Daoy (cell line): Measurements from ENCODE around the gene QSER1. TPM values are rescaled to one million over a fixed set of nuclear protein-coding genes. Genes with fewer than 3 reads are reported as not detected.
"Not testable (repeated sequence)": the region's sequence is repeated elsewhere in the genome, so short reads cannot be mapped to it uniquely, and the experiment has no call there.

Experiments used
- DNase-seq: peaks from one replicate; pipeline ENCODE4 v3.0.0-alpha.2; 2015; ENCODE audit warnings: low read depth
- total RNA-seq: library from RNA; depleted of rRNA; stranded (reverse); fragments of >200 nt; shearing (Covaris generic); gene quantifications from 2 replicates; pipeline ENCODE4 v1.2.3, GENCODE V29; 2014

Gene QSER1
- total RNA-seq, 1 experiment from 2014 or later, result 18.6 TPM

GRCh38 chr11:32935462-32936029 is 42.9 kb downstream of the QSER1 start:
- DNase-seq, result no peak

- DNase-seq, result not testable (repeated sequence)
These were observed 43.6 kb downstream of the QSER1 start for GRCh38 chr11:32936178-32936577.

GRCh38 chr11:32937283-32937682 is 44.7 kb downstream of the QSER1 start:
- DNase-seq, result not testable (repeated sequence)

- DNase-seq, result no peak
These were observed 46.4 kb downstream of the QSER1 start for GRCh38 chr11:32939046-32939445.

- no peak for DNase-seq
These were observed 47.3 kb downstream of the QSER1 start for GRCh38 chr11:32939866-32940265.

- no peak for DNase-seq
These were observed 48.3 kb downstream of the QSER1 start for GRCh38 chr11:32940865-32941264.

GRCh38 chr11:32947978-32948377 is 55.4 kb downstream of the QSER1 start:
- no peak for DNase-seq

- no peak for DNase-seq
These were observed 57.1 kb downstream of the QSER1 start for GRCh38 chr11:32949739-32950138.

- no peak for DNase-seq
These were observed 59.8 kb downstream of the QSER1 start for GRCh38 chr11:32952421-32952820.

GRCh38 chr11:32953700-32954099 is 61.1 kb downstream of the QSER1 start:
- DNase-seq, result no peak

- peak; percentile 12 for DNase-seq
These were observed 68.0 kb downstream of the QSER1 start for GRCh38 chr11:32960553-32961164.

GRCh38 chr11:32962016-32962415 is 69.4 kb downstream of the QSER1 start:
- no peak for DNase-seq

GRCh38 chr11:32963721-32964120 is 71.1 kb downstream of the QSER1 start:
- no peak for DNase-seq

- DNase-seq, result no peak
These were observed 75.9 kb downstream of the QSER1 start for GRCh38 chr11:32968541-32968940.

- not testable (repeated sequence) for DNase-seq
These were observed 79.6 kb downstream of the QSER1 start for GRCh38 chr11:32972233-32972632.

- no peak for DNase-seq
These were observed 80.2 kb downstream of the QSER1 start for GRCh38 chr11:32972781-32973180.

- no peak for DNase-seq
These were observed 90.0 kb downstream of the QSER1 start for GRCh38 chr11:32982626-32983025.

GRCh38 chr11:32983506-32983905 is 90.9 kb downstream of the QSER1 start:
- DNase-seq, result no peak

GRCh38 chr11:32985600-32985999 is 93.0 kb downstream of the QSER1 start:
- DNase-seq, result no peak

- DNase-seq, result no peak
These were observed 95.2 kb downstream of the QSER1 start for GRCh38 chr11:32987851-32988250.

GRCh38 chr11:32990481-32990880 is 97.9 kb downstream of the QSER1 start:
- no peak for DNase-seq

GRCh38 chr11:32991427-32991826 is 98.8 kb downstream of the QSER1 start:
- DNase-seq, result no peak

GRCh38 chr11:32991898-32992297 is 99.3 kb downstream of the QSER1 start:
- no peak for DNase-seq

GRCh38 chr11:33000181-33000580 is 107.6 kb downstream of the QSER1 start:
- DNase-seq, result peak; percentile 23
